GM12891 (cell line): Measurements from ENCODE around the gene SHISA4.

ENCODE experiments used
- PAX5 ChIP-seq: IDR thresholded peaks from 2 replicates; pipeline ENCODE4 v1.6.1; 2011; ENCODE audit warnings: low read length, moderate library complexity, mild to moderate bottlenecking; ENCODE audit not compliant: insufficient read depth, severe bottlenecking
- POLR2A ChIP-seq: IDR thresholded peaks from 2 replicates; pipeline ENCODE4 v1.6.1; 2011; ENCODE audit warnings: low read depth, low read length, control low read depth
- POLR2AphosphoS5 ChIP-seq: IDR thresholded peaks from 2 replicates; pipeline ENCODE4 v1.6.1; 2011; ENCODE audit warnings: low read depth, low read length, control low read depth
- TAF1 ChIP-seq: IDR thresholded peaks from 2 replicates; pipeline ENCODE4 v1.6.1; 2011; ENCODE audit warnings: low read depth, low read length, control low read depth

GRCh38 chr1:201859424-201859823 is 29.3 kb upstream of the SHISA4 start:
- TF ChIP-seq POLR2AphosphoS5 (no peak), POLR2A (no peak), TAF1 (no peak), PAX5 (no peak)
